A673 (cell line): ENCODE measurements around the gene TLDC2. TPM values are rescaled to one million over a fixed set of nuclear protein-coding genes. Genes with fewer than 3 reads are reported as not detected.
"Not testable (repeated sequence)": the region's sequence is repeated elsewhere in the genome, so short reads cannot be mapped to it uniquely, and the experiment has no call there.

Experiments used
- BruUV-seq: library from RNA; stranded (reverse); fragments of 400-500 nt; replicated peaks from 2 replicates; lab custom pipeline; 2021; lab: Mats Ljungman, UMichigan
- CTCF ChIA-PET: fragments of 300-600 bp; sonication (Branson Sonifier 250); formaldehyde crosslinking; loops from one replicate; lab custom pipeline; 2022; ENCODE audit warnings: antibody characterized with exemption; lab: Charles Lee
- POLR2A ChIA-PET: fragments of 300-600 bp; sonication (Branson Sonifier 250); formaldehyde crosslinking; loops from one replicate; lab custom pipeline; 2022; ENCODE audit warnings: antibody characterized with exemption; ENCODE audit not compliant: low non-redundant PET; lab: Charles Lee
- DNase-seq: peaks from one replicate; pipeline ENCODE4 v3.0.0-alpha.2; 2015; ENCODE audit warnings: low spot score
- H3K27ac ChIP-seq: fragments of 200-600 bp; sonication (generic); 2 replicates; pipeline ENCODE4 v1.5.1; 2016; ENCODE audit warnings: mixed run types, low read depth, mild to moderate bottlenecking, mixed read lengths, antibody characterized with exemption, low read length; ENCODE audit not compliant: poor library complexity, severe bottlenecking
- H3K27me3 ChIP-seq: fragments of 200-600 bp; sonication (generic); replicated peaks from 2 replicates; pipeline ENCODE4 v1.6.1; 2017; ENCODE audit warnings: mixed run types, low read depth, mild to moderate bottlenecking, mixed read lengths, antibody characterized with exemption, low read length; ENCODE audit not compliant: insufficient read depth, poor library complexity
- H3K36me3 ChIP-seq: fragments of 200-600 bp; sonication (generic); 2 replicates; pipeline ENCODE4 v1.6.1; 2016; ENCODE audit warnings: mixed run types, mild to moderate bottlenecking, mixed read lengths, antibody characterized with exemption, low read length; ENCODE audit not compliant: insufficient read depth, poor library complexity, severe bottlenecking
- H3K4me1 ChIP-seq: fragments of 200-600 bp; sonication (generic); 2 replicates; pipeline ENCODE4 v1.6.1; 2017; ENCODE audit warnings: mixed run types, mild to moderate bottlenecking, mixed read lengths, antibody characterized with exemption, low read length; ENCODE audit not compliant: insufficient read depth, poor library complexity, severe bottlenecking
- H3K4me3 ChIP-seq: fragments of 200-600 bp; sonication (generic); 2 replicates; pipeline ENCODE4 v1.5.1; 2016; ENCODE audit warnings: low read depth, mixed run types, mild to moderate bottlenecking, mixed read lengths, low read length; ENCODE audit not compliant: poor library complexity, severe bottlenecking
- H3K9me3 ChIP-seq: fragments of 200-600 bp; sonication (generic); 2 replicates; pipeline ENCODE4 v1.6.1; 2016; ENCODE audit warnings: mixed run types, low read depth, mild to moderate bottlenecking, mixed read lengths, antibody characterized with exemption, low read length; ENCODE audit not compliant: poor library complexity, severe bottlenecking
- EZH2 ChIP-seq: fragments of 200-600 bp; sonication (generic); IDR thresholded peaks from 2 replicates; pipeline ENCODE4 v1.6.1; 2017; ENCODE audit warnings: borderline replicate concordance, low read depth, mild to moderate bottlenecking, mixed read lengths, antibody characterized with exemption, low read length; ENCODE audit not compliant: poor library complexity, severe bottlenecking
- intact Hi-C: fragments of 100-400 bp; cut with micrococcal nuclease; formaldehyde crosslinking; loops from one replicate; pipeline ENCODE4 v1.10.0; 2022; ENCODE audit not compliant: unreplicated experiment
- total RNA-seq: library from RNA; stranded (reverse); gene quantifications from 2 replicates; pipeline ENCODE4 v1.2.3, GENCODE V29; 2021
- TF ChIP-seq, protein P1 (sequence below): fragments of 300-800, 200-600 bp; sonication (generic); conservative IDR thresholded peaks from 2 replicates; pipeline ENCODE4 v1.5.1; 2017; ENCODE audit warnings: low read depth, mild to moderate bottlenecking, antibody characterized with exemption, low read length, moderate library complexity, mixed read lengths

Gene TLDC2
- total RNA-seq, 1 experiment from 2014 or later = not detected

GRCh38 chr20:36927704-36928103 is 51.8 kb downstream of the TLDC2 start:
- no peaks in the 10 kb centered on the region for H3K4me1 ChIP-seq
- intact Hi-C loops = no loop called here
- no peaks in the 10 kb centered on the region for H3K9me3 ChIP-seq
- no peak for DNase-seq
- H3K4me3 ChIP-seq = no peak overlapping the region
- H3K36me3 ChIP-seq = no peaks in the 10 kb centered on the region
- BruUV-seq = no TSS peak
- H3K27me3 ChIP-seq = no peaks in the 10 kb centered on the region
- ChIA-PET CTCF (no interaction called here), POLR2A (interaction anchor here (0.6 kb wide), 1 partner anchor 173 kb away, joined by 4 read pairs; no protein-coding TSS in a partner anchor)
- TF ChIP-seq EZH2 = no peak
- TF ChIP-seq, protein P1, sequence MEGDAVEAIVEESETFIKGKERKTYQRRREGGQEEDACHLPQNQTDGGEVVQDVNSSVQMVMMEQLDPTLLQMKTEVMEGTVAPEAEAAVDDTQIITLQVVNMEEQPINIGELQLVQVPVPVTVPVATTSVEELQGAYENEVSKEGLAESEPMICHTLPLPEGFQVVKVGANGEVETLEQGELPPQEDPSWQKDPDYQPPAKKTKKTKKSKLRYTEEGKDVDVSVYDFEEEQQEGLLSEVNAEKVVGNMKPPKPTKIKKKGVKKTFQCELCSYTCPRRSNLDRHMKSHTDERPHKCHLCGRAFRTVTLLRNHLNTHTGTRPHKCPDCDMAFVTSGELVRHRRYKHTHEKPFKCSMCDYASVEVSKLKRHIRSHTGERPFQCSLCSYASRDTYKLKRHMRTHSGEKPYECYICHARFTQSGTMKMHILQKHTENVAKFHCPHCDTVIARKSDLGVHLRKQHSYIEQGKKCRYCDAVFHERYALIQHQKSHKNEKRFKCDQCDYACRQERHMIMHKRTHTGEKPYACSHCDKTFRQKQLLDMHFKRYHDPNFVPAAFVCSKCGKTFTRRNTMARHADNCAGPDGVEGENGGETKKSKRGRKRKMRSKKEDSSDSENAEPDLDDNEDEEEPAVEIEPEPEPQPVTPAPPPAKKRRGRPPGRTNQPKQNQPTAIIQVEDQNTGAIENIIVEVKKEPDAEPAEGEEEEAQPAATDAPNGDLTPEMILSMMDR = no peak
- H3K27ac ChIP-seq = no peak overlapping the region

DNA sequence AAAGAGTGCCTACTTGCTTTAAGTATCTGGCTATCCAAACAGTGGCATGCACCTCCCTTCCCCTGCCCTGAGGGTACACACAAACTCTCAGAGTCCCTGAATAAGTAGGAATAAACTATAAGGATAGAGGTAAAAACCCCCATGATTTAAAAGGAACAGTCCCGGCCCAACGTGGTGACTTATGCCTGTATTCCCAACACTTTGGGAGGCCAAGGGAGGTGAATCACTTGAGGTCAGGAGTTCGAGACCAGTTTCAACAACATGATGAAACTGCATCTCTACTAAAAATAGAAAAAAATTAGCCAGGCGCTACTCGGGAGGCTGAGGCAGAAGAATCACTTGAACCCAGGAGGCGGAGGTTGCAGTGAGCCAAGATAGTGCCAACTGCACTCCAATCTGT is 53.4 kb downstream of the TLDC2 start:
- Histone ChIP-seq H3K27ac (no peak overlapping the region), H3K36me3 (no peaks in the 10 kb centered on the region), H3K4me1 (no peaks in the 10 kb centered on the region), H3K27me3 (no peaks in the 10 kb centered on the region), H3K9me3 (no peaks in the 10 kb centered on the region), H3K4me3 (no peak overlapping the region)
- intact Hi-C loops = no loop called here
- ChIA-PET POLR2A (no interaction called here), CTCF (no interaction called here)
- TF ChIP-seq EZH2 = no peak
- TF ChIP-seq, protein P1 = no peak
- BruUV-seq = no TSS peak
- no peak for DNase-seq

DNA sequence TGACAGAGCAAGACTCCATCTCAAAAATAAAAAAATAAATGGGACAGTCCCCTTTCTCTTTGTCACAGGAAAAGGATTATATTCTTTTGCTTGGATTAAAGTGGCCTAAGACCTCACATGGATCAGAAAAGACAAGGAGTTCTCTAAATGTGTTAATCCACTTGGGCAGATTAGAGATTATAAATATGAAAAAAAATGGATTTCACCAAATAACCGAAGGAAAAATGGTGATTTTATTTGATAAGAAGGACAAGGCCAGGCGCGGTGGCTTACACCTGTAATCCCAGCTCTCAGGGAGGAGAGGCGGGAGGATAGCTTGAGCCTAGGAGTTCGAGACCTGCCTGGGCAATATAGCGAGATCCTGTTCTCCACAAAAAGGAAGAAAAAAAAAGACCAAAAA is 53.8 kb downstream of the TLDC2 start:
- ChIA-PET POLR2A (no interaction called here), CTCF (no interaction called here)
- DNase-seq = no peak
- Histone ChIP-seq H3K27me3 (no peaks in the 10 kb centered on the region), H3K4me3 (no peak overlapping the region), H3K36me3 (no peaks in the 10 kb centered on the region), H3K4me1 (no peaks in the 10 kb centered on the region), H3K27ac (no peak overlapping the region), H3K9me3 (no peaks in the 10 kb centered on the region)
- TF ChIP-seq, protein P1 = no peak
- no peak for TF ChIP-seq EZH2
- intact Hi-C loops = no loop called here
- BruUV-seq = no TSS peak

DNA sequence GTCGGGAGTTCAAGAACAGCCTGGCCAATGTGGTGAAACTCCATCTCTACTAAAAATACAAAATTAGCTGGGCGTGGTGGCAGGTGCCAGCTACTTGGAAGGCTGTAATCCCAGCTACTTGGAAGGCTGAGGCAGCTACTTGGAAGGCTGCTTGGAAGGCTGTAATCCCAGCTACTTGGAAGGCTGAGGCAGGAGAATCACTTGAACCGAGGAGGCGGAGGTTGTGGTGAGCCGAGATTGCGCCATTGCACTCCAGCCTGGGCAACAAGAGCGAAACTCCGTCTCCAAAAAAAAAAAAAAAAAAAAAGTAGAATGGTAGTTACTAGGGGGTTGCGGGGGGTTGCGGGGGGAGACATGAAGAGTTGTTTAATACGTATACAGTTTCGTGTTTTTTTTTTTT is 56.1 kb downstream of the TLDC2 start:
- H3K36me3 ChIP-seq, H3K4me1 ChIP-seq, H3K27me3 ChIP-seq, H3K4me3 ChIP-seq, POLR2A ChIA-PET, intact Hi-C loops, DNase-seq, H3K27ac ChIP-seq, H3K9me3 ChIP-seq, BruUV-seq: not testable (repeated sequence)
- CTCF ChIA-PET = interaction anchor here (0.6 kb wide), 1 partner anchor 939 kb away, joined by 11 read pairs; no protein-coding TSS in a partner anchor
